Left ventricle myocardium superior (tissue), 1 donor: ENCODE results near the gene TMEM185A. TPM values are rescaled to one million over a fixed set of nuclear protein-coding genes. Genes with fewer than 3 reads are reported as not detected.
"Not testable (repeated sequence)": the region's sequence is repeated elsewhere in the genome, so short reads cannot be mapped to it uniquely, and the experiment has no call there.

Experiments used
- ATAC-seq: fragments of 200-7000 bp; cut with Tn5 transposase; one replicate; pipeline ENCODE4 v1.9.1; 2020; ENCODE audit warnings: mild to moderate bottlenecking, moderate library complexity
- DNase-seq: peaks from one replicate; pipeline ENCODE4 v3.0.0-alpha.2; 2020
- intact Hi-C: fragments of 100-400 bp; cut with micrococcal nuclease; formaldehyde crosslinking; loops from one replicate; pipeline ENCODE4 v1.11.0; 2022
- total RNA-seq: library from RNA; stranded (reverse); fragmentation: NEBNext Ultra II Directional; extraction: Animal tissue kit (Norgen Biotek cat#: 25700); gene quantifications from one replicate; pipeline ENCODE4 v1.2.1, GENCODE V29; 2021
- donor health status: DM: no; HTN: yes; CAD: no; lungs with severe emphysema.

The TMEM185A gene
- total RNA-seq, 1 donor from 2014 or later: 35.2 TPM

DNA sequence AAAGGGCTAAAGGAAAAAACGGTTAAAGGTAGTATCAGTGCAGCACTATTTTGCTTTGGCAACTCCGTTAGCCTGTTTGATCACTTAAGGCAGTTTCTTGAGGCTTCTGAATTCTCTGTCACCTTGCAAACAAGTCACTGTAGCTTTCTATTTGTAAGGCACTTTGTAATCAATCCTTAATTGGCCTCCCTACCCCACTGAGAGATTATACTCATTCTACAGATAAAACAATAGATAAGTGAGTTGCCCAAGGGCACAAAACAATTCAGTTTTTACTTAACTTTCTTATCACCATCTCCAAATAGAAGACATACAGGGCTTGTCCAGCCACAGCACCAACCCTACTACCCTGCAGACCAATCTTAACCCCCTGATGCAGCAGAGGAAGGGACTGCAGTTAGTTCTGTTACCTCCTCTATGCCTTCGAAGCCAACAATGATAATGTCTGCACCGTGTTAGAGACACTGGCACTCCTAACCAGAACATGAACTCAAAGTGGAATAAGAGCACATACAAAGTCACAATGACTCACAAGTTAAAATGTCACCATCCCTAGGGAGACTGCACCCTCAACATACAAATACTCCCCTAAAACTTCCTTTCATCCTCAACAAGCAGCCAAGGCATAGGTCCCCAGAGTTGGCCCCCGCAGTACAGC, 1.7 kb downstream of the TMEM185A start:
- intact Hi-C loops: no loop called here
- no peak for DNase-seq
- peak; percentile 25 for ATAC-seq

DNA sequence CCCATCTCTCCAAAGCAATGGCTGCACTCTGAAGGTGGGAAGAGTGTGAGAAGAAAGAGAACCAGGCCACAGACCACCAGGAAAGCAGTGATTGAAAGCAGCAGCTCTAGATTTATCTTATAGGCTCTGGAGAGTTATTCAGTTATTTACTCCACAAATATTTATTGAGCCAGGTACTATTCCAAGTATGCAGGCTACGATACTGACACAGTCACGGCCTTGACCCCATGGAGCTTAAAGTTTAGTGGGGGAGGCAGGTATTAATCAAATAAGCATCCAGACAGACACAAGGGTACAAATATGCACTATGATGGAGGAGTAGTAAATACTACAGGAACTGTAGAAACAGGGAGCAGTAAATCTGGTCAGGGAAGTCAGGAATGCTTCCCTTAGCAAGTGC, 2.8 kb downstream of the TMEM185A start:
- ATAC-seq (no peak), DNase-seq (no peak)
- intact Hi-C loops: no loop called here

GRCh38 chrX:149628280-149628679, 3.3 kb downstream of the TMEM185A start:
- ATAC-seq: no peak
- DNase-seq: no peak
- intact Hi-C loops: no loop called here

DNA sequence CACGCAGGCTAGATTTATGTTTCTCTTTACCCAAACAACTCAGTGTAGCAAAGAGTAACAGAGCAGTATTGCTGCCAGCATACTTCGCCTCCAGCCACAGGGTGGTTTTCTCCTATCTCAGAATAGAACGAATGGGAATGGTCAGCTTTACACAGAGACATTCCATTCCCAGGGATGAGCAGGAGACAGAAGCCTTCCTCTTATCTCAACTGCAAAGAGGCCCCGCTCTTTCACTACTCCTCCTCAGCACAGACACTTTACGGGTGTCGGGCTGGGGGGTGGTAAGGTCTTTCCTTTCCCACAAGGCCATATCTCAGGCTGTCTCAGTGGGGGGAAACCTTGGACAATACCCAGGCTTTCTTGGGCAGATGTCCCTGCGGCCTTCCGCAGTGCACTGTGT, 4.8 kb downstream of the TMEM185A start:
- intact Hi-C loops, DNase-seq, ATAC-seq: not testable (repeated sequence)

GRCh38 chrX:149619662-149620061, 11.9 kb downstream of the TMEM185A start:
- DNase-seq, intact Hi-C loops, ATAC-seq: not testable (repeated sequence)

GRCh38 chrX:149618871-149619270, 12.7 kb downstream of the TMEM185A start:
- intact Hi-C loops: no loop called here
- ATAC-seq (no peak), DNase-seq (no peak)

DNA sequence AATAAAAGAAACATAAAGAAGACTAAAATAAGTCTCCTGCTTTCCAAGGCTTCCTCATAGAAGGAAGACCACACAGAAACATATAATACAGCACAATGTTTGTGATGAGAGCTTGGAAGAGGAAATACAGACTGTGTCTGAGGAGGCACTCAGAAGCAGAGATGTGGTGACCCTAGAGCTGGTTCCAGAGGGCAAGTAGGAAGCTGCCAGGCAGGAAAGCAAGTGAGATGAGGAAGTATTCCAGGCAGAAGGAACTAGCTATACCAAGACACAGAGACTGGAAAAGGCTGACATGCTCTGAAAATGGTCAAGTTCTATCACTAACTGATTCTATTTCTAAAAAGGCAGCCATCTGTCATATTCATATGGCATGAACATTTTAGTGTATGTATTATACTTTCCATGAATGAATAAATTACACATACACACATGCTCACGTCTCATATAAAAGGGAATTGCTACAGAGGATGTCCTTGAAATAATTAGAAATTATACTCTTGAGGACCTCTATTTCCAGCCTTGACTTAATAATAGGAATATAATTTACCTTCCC, 19.9 kb downstream of the TMEM185A start:
- intact Hi-C loops: no loop called here
- ATAC-seq (no peak), DNase-seq (no peak)

DNA sequence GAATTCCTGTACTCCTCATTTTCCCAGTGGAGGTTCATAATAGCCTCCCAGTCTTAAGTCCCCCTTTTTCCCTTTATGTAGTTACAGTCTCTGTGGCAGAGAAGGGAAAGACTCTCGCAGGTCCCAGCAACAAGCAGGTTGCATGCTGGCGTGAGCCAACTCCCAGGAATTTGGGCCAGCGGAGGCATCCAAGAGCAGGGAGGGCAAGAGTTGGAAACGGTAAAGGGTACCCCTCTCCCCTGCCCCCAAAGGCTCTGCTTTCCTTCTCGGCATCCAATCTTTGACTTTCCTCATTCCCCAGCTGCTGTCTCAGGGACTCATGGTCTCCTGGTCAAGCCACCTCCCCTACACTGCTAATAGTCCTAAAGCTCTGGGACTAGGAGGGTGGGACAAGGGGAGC, 21.1 kb downstream of the TMEM185A start:
- DNase-seq (no peak), ATAC-seq (no peak)
- intact Hi-C loops: no loop called here

GRCh38 chrX:149607699-149608098, 23.9 kb downstream of the TMEM185A start:
- no peak for ATAC-seq
- intact Hi-C loops: no loop called here
- DNase-seq: no peak

DNA sequence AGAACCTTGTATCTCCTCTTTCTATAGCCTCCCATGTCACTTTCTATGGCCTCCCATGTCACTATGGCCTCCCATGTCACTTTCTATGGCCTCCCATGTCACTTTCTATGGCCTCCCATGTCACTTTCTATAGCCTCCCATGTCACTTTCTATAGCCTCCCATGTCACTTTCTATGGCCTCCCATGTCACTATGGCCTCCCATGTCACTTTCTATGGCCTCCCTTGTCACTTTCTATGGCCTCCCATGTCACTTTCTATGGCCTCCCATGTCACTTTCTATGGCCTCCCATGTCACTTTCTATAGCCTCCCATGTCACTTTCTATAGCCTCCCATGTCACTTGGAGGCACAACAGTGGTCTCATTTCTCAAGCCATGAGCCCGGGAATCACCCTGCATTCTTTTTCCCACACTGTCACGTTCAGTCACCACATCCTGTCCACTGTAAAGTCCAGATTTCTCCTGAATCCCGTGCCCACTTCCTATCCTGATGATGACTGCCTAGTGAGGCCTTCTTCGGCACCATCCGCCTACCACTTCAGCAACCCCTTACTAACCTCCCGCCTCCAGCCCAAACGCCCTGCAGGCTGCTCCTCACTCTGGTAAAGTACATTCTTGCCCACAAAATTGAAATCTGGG, 26.2 kb downstream of the TMEM185A start:
- intact Hi-C loops, DNase-seq, ATAC-seq: not testable (repeated sequence)

DNA sequence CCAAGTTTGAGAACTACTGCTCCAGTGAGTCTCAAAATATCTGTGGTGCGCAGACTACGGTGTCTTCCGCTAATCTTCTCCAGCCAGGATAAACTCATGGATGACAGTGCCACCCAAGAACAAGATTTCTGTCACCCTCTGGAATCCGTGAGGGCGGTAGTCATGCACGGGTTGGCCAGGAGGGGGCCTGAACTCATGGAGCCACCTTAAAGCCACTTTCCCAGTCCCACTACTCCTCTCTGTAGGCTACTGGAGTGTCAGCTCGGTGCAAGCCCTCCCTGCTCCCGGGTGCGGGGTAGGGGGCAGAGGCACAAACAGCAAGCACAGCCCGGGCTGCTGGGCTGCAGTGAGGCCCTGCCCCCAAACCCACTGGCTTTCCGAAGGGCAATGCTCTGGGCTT, 33.0 kb downstream of the TMEM185A start:
- ATAC-seq, DNase-seq, intact Hi-C loops: not testable (repeated sequence)

GRCh38 chrX:149595943-149596342, 35.6 kb downstream of the TMEM185A start:
- ATAC-seq, DNase-seq, intact Hi-C loops: not testable (repeated sequence)

GRCh38 chrX:149595214-149595613, 36.4 kb downstream of the TMEM185A start, which contains the start of gene HSFX2:
Gene HSFX2 (minus strand): TSS chrX:149595314. CDS start chrX:149594700, 614 bp downstream.
- intact Hi-C loops, DNase-seq, ATAC-seq: not testable (repeated sequence)

DNA sequence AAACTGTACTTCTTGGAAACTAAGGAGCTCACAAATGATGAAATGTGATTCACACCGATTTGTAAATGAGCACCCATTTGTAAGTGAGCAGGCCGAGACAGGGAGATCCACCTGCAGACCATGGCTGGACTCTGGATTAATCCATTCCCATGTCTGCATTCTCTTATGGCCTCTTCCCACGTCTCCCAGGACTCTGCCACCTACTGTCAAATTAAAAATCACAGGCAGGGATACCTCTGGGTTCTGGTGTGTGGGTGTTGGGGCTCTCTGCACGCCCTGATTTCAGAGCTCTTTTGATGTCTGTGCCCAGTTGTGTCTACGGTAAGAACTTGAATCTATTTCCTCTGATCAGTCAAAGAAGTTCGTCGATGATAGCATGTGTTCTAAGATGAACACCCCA, 40.6 kb downstream of the TMEM185A start:
- ATAC-seq, DNase-seq, intact Hi-C loops: not testable (repeated sequence)

GRCh38 chrX:149587359-149587758, 44.2 kb downstream of the TMEM185A start, which contains the start of gene MAGEA9B:
Gene MAGEA9B (minus strand): TSS chrX:149587459. CDS start chrX:149583179, 4,280 bp downstream.
- intact Hi-C loops, DNase-seq, ATAC-seq: not testable (repeated sequence)

DNA sequence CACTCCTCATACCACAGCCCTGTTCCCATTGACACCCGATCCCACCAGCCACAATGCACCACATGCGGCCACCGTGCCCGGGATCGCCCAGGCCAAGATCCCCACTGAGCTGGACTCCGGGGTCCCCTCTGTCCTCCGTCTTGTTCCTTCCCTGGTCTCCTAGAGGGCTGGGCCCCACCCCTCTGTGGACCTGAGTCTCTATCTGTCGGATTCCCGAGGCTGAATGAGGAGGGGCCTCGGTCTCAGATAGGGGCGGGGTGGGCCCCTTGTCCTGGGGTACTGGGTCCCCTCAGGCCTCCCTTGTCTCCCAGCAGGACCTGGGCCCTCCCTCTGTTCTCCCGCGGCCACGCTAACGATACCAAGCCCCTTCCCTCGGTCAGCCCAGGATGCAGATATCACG, 46.0 kb downstream of the TMEM185A start:
- intact Hi-C loops, ATAC-seq, DNase-seq: not testable (repeated sequence)

GRCh38 chrX:149573456-149573855, 58.1 kb downstream of the TMEM185A start:
- DNase-seq, ATAC-seq, intact Hi-C loops: not testable (repeated sequence)

- no peak for ATAC-seq
- DNase-seq: no peak
- intact Hi-C loops: no loop called here
Measured at GRCh38 chrX:149572743-149573142, 58.8 kb downstream of the TMEM185A start.

GRCh38 chrX:149571770-149572169, 59.8 kb downstream of the TMEM185A start:
- no peak for ATAC-seq
- intact Hi-C loops: no loop called here
- DNase-seq: no peak

DNA sequence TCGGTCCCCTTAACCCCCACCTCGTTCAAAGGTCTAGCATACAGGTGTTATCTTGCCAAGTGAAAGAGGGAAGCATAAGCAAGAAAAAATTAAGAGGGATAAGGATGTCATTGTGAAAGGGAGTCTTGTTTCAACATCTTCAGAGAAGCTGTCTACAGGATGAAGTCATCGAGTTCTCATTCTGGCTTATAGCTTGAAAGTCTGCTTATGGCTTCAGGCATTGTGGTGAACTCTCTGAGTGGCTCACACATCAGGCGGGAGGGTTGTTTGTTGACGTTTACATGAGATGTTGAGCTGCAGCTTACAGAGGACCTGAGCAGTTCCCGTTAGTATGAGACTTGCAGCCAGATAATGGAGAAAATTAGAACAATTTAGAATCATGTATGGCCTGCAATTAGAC, 60.9 kb downstream of the TMEM185A start:
- intact Hi-C loops: no loop called here
- ATAC-seq (no peak), DNase-seq (no peak)
